COLO668 (cell line): Measurements from ENCODE around the gene PRICKLE1.

Experiments used
- DNase-seq: peaks from one replicate; lab custom pipeline; 2025; ENCODE audit not compliant: unreplicated experiment; lab: John Stamatoyannopoulos, UW

PRICKLE1 gene

DNA sequence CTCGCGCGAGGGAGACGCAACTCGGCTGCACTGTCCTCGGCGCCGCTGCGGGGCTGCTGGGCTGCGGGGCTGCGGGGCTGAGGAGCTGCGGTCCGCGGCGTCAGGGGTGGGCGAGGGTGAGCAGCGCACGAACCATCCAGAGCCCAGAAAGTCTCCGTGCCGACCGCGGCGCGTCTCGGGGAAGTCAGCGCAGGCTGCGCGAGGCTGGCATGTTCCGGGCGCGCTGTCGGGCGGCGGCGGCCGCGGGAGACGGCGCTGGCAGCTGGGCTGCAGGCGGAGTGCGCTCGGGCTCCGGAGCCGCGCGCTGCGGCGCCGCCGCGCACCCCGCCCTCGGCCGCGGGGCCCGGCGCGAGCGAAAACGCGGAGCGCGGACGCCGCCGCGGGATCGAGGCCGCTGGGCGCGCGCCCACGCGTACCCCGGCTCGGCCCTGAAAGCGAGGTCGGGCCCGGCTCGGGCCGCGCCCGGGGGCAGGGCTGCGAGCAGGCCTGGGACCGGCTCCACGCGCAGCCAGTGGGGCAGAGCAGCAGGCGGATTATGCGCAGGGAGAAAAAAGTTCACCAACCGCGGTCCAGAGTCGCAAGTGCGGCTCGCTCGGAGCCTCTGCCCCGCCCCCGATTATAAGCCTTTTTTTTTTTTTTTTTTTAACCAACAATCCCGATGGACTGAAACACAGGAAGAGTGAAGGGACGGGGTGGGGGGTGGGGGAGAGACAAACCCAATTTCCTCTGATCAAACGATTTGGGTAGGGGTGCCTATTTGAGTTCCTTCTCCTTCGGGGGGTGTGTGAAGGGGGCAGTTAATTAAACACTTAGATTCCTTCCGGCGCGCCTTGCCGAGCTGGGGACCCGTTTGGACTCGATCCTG, at the start of gene PRICKLE1:
TSS of gene PRICKLE1 (minus strand) at position 282 of the 865 bp plus-strand sequence. CDS start 117,230 bp downstream, outside the sequence.
- DNase-seq: peak; percentile 58

- DNase-seq: no peak
Measured at GRCh38 chr12:42638697-42639096, 49.2 kb upstream of the PRICKLE1 start.

GRCh38 chr12:42638011-42638410, 48.5 kb upstream of the PRICKLE1 start:
- no peak for DNase-seq

- no peak for DNase-seq
Measured at GRCh38 chr12:42636993-42637392, 47.4 kb upstream of the PRICKLE1 start.

DNA sequence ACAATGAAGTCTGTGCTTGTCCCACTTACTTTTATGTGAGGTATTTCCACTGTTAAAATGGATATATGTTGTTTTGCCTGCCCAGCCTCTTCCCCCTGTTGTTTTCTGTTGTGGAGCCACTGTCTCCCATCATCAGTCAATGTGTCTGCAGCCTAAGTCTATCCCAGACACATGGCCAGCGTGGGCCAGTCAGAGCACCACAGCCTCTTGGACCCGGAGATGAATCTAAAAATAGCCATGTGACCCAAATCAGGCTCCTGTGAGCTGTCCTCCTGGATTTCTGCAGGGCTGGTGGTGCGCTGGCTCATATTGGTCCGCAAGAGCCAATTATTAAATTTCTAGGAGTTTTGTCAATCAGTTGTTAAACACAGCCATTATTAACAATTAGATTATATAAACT, 44.0 kb upstream of the PRICKLE1 start:
- no peak for DNase-seq

DNA sequence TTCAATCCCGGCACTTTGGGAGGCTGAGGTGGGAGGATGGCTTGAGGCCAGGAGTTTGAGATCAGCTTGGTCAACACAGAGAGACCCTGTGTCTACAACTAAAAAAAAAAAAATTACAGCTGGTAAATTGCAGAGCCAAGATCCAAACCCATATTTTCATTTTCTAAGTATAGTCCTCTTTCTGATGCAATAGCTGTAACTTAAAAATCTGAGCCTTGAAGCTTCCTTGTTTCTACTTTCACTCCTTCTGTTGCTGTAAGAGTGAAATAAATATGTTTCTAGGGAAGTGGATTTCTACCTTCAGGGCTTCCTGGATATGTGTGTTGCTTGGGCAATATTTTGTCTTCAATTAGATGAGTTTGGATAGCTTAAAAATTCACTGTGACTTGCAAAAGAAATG, 42.0 kb upstream of the PRICKLE1 start:
- no peak for DNase-seq

- DNase-seq: no peak
Measured at GRCh38 chr12:42630314-42630713, 40.8 kb upstream of the PRICKLE1 start.

GRCh38 chr12:42627151-42627550, 37.6 kb upstream of the PRICKLE1 start:
- no peak for DNase-seq

DNA sequence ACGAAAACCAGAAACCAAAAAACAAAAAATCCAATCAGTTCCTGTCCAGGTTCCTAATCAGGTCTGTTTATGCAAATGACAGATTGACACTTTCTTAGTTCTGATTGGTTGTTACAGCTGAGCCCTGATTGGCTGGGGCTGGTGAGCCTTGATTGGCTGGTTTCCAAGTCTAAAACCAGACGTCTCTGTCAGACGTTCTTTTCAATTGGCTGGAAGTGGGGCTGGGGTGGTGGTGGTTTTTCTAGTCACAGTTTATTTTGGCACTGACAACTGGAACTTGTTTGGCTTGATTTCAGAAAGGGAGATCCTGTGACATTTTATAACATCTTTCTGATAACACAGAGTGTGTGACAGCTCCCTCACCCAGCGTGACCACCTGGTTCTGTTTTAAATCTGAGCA, 36.1 kb upstream of the PRICKLE1 start:
- no peak for DNase-seq

- no peak for DNase-seq
Measured at GRCh38 chr12:42617622-42618021, 28.1 kb upstream of the PRICKLE1 start.

DNA sequence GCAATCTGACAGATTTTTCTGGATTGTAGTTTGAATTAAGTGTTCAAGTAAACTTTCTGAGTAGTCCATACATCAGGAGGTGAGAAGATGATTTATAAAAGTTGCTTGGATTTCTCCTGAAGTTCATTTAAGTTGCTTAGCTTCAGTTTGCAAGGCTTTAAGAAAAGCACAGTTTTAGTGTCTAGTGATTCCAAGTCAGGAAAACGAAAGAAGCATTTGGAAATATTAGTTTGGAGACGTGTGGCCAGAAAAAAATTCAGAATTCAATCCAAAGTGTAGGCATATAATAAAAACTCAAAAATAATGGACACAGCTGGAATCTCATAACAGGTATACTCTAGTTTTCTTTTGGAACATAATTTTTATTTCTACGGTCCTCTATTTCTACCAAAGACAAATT, 25.5 kb upstream of the PRICKLE1 start:
- DNase-seq: no peak

GRCh38 chr12:42612231-42612613, 22.7 kb upstream of the PRICKLE1 start:
- DNase-seq: no peak

DNA sequence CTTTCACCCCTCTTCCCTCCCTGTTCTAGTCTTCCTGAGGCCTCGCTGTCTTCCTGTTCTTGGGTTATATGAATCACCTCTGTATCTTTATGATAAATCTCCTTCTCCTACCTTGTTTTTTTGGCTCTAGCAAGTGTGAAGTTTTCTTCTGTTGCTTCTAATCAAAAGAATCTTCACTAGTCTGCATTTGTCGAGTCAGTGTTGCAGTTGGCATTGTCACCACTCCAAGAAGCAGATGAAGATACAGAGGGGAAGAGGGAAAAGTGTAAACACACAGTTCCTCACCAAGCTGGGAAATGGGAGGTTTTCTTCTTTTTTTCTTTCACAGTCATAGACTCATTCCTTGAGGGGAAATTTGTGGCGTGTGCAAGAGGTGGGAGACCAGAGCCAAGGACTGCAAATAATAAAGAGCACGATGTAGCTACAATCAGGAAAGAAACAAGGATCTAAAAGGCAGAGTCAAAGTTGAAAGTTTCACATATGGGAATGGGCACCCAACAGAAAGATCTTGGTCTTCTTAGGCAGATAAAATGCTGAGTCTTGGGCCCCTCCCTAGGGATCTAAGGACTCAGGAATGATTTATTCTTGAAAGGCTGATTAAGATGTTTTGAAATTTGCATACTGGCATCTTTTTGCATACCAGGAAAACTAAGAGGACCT, 22.2 kb upstream of the PRICKLE1 start:
- no peak for DNase-seq

GRCh38 chr12:42609605-42610004, 20.1 kb upstream of the PRICKLE1 start:
- DNase-seq: no peak

GRCh38 chr12:42608196-42608825, 18.8 kb upstream of the PRICKLE1 start:
- no peak for DNase-seq

- DNase-seq: no peak
Measured at GRCh38 chr12:42607584-42608058, 18.1 kb upstream of the PRICKLE1 start.

- no peak for DNase-seq
Measured at GRCh38 chr12:42606471-42606870, 16.9 kb upstream of the PRICKLE1 start.

GRCh38 chr12:42605685-42606084, 16.1 kb upstream of the PRICKLE1 start:
- no peak for DNase-seq

GRCh38 chr12:42603246-42603990, 13.9 kb upstream of the PRICKLE1 start:
- no peak for DNase-seq

DNA sequence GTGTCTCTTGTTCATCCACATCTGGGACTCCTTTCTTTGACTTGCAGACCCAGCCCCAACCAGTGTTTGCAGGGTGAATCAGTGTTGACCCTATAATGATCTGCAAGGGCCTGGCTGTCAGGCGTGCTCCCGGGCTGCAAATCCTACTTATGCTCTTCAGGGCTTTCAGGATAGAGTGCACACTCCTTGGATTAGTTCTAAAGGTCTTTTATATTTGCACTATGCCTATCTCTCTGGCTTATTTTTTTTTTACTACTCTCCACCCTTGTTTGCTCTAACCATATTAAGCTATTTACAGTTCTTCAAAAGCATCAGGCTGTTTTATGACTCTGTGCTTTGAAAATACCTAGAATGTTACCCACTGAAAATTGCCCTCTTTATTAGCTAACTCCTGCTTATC, 4.3 kb upstream of the PRICKLE1 start:
- no peak for DNase-seq

- no peak for DNase-seq
Measured at GRCh38 chr12:42590330-42590934, 886 bp upstream of the PRICKLE1 start.
